ENCODE data around the gene FHIT.

DNA sequence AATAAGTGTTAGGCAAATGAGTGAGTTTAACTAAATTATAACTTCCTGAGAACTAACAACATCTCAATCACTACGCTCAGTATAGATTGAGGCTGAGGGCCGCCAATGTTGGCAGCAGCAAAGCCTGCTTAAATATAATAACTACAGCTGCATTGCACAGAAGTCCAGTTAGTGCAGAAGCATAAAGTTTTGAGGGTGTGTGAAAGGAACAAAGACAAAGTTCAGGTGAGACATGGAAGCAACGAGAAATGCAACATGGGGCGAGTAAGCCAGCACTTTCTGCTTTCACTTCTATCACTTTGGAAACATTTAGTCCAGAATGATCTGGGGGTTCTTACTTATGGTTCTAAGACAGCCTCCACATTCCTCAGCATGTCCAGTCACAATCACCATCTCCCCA lies 1149.1 kb downstream of the FHIT start:
- TF ChIP-seq, protein P1, sequence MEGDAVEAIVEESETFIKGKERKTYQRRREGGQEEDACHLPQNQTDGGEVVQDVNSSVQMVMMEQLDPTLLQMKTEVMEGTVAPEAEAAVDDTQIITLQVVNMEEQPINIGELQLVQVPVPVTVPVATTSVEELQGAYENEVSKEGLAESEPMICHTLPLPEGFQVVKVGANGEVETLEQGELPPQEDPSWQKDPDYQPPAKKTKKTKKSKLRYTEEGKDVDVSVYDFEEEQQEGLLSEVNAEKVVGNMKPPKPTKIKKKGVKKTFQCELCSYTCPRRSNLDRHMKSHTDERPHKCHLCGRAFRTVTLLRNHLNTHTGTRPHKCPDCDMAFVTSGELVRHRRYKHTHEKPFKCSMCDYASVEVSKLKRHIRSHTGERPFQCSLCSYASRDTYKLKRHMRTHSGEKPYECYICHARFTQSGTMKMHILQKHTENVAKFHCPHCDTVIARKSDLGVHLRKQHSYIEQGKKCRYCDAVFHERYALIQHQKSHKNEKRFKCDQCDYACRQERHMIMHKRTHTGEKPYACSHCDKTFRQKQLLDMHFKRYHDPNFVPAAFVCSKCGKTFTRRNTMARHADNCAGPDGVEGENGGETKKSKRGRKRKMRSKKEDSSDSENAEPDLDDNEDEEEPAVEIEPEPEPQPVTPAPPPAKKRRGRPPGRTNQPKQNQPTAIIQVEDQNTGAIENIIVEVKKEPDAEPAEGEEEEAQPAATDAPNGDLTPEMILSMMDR (IDR thresholded peaks at IDR 0.05) = no peak
- no peak for TF ChIP-seq POLR2A (IDR thresholded peaks at IDR 0.05)
- TF ChIP-seq POLR2AphosphoS5 (IDR thresholded peaks at IDR 0.05) = no peak
- no peak for TF ChIP-seq EP300 (IDR thresholded peaks at IDR 0.05)
